ENCODE results near the gene ARHGEF5.
"Not testable (repeated sequence)": the region's sequence is repeated elsewhere in the genome, so short reads cannot be mapped to it uniquely, and the experiment has no call there.

Gene ARHGEF5

GRCh38 chr7:144355176-144355822 lies at the start of gene ARHGEF5:
TSS of gene ARHGEF5 (plus strand) at chr7:144355402. CDS start at chr7:144362670, 7,268 bp downstream.
- not testable (repeated sequence) for H3K27ac ChIP-seq

GRCh38 chr7:144309702-144310101 lies 45.5 kb upstream of the ARHGEF5 start:
- not testable (repeated sequence) for H3K27ac ChIP-seq

GRCh38 chr7:144311218-144311617 lies 44.0 kb upstream of the ARHGEF5 start:
- not testable (repeated sequence) for H3K27ac ChIP-seq

GRCh38 chr7:144311872-144312469 lies 43.2 kb upstream of the ARHGEF5 start, which contains the start of gene OR2A1:
TSS of gene OR2A1 (plus strand) at chr7:144312419. CDS start at chr7:144318125, 5,706 bp downstream.
- H3K27ac ChIP-seq, result not testable (repeated sequence)

GRCh38 chr7:144317537-144317936 lies 37.7 kb upstream of the ARHGEF5 start:
- H3K27ac ChIP-seq, result not testable (repeated sequence)

- not testable (repeated sequence) for H3K27ac ChIP-seq
Observed at GRCh38 chr7:144319547-144319946, 35.7 kb upstream of the ARHGEF5 start.

GRCh38 chr7:144321677-144322206 lies 33.5 kb upstream of the ARHGEF5 start:
- not testable (repeated sequence) for H3K27ac ChIP-seq

GRCh38 chr7:144323359-144323758 lies 31.8 kb upstream of the ARHGEF5 start:
- H3K27ac ChIP-seq, result not testable (repeated sequence)

- H3K27ac ChIP-seq, result not testable (repeated sequence)
Observed at GRCh38 chr7:144325868-144326267, 29.3 kb upstream of the ARHGEF5 start.

GRCh38 chr7:144330044-144330443 lies 25.2 kb upstream of the ARHGEF5 start:
- not testable (repeated sequence) for H3K27ac ChIP-seq

- not testable (repeated sequence) for H3K27ac ChIP-seq
Observed at GRCh38 chr7:144331221-144331995, 23.8 kb upstream of the ARHGEF5 start.

GRCh38 chr7:144331996-144332288 lies 23.3 kb upstream of the ARHGEF5 start:
- not testable (repeated sequence) for H3K27ac ChIP-seq

GRCh38 chr7:144348625-144349024 lies 6.6 kb upstream of the ARHGEF5 start:
- not testable (repeated sequence) for H3K27ac ChIP-seq

GRCh38 chr7:144351667-144352066 lies 3.5 kb upstream of the ARHGEF5 start:
- H3K27ac ChIP-seq, result not testable (repeated sequence)

- H3K27ac ChIP-seq, result not testable (repeated sequence)
Observed at GRCh38 chr7:144356185-144356584, 983 bp downstream of the ARHGEF5 start.

- H3K27ac ChIP-seq, result not testable (repeated sequence)
Observed at GRCh38 chr7:144356860-144357259, 1.7 kb downstream of the ARHGEF5 start.

- not testable (repeated sequence) for H3K27ac ChIP-seq
Observed at GRCh38 chr7:144362061-144362460, 6.9 kb downstream of the ARHGEF5 start.

GRCh38 chr7:144365523-144365922 lies 10.3 kb downstream of the ARHGEF5 start:
- H3K27ac ChIP-seq, result not testable (repeated sequence)

GRCh38 chr7:144367250-144367649 lies 12.0 kb downstream of the ARHGEF5 start:
- H3K27ac ChIP-seq, result not testable (repeated sequence)

GRCh38 chr7:144369221-144369620 lies 14.0 kb downstream of the ARHGEF5 start:
- H3K27ac ChIP-seq, result not testable (repeated sequence)
